GM12872 (cell line): ENCODE data around the gene TGM2.

Source experiments
- TF ChIP-seq, protein P1 (sequence below): IDR thresholded peaks from 3 replicates; pipeline ENCODE4 v1.5.1; 2011; ENCODE audit warnings: low read depth, mild to moderate bottlenecking, low read length, moderate library complexity; ENCODE audit not compliant: insufficient read depth

TGM2 gene

DNA sequence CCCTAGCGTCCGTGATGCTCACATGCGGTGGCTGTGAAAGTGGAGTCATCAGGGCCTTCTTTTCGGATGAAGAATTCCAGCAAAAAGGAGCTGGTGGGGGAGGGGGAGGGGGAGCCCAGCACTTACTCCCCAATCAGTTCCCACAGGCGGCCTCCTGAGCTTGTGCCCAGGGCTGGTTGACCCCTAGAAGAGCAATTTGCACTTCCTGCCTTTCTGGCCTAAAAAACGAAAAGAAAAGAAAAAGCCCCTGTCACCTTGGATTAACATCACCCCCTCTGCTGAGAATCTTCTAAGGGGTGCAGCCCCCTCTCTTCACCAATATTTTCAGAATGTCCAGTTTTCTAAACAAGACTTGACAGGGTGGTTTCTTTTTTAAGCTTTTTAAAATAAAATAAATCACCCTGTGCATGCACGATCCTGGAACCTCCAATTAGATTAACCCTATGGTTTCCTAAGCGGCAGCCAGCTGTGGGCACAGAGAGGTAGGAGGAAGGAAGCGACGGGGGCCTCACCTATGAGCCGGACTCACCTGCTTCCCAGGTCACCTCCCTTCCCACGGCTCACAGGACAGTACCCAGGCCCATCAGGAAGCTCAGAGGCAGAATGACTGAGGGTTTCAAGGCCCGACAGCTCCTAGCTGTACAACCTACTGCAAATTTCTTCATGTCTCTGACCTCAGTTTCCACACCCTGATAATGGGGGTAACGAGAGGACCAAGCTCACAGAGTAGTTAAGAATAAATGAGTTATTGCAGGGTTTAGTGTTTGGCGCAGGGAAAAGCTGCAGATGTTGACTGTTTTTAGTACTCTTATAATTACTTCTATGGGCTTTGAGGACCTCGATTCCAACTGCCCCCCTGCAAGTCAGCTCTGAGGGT, 10.5 kb upstream of the TGM2 start:
- TF ChIP-seq, protein P1, sequence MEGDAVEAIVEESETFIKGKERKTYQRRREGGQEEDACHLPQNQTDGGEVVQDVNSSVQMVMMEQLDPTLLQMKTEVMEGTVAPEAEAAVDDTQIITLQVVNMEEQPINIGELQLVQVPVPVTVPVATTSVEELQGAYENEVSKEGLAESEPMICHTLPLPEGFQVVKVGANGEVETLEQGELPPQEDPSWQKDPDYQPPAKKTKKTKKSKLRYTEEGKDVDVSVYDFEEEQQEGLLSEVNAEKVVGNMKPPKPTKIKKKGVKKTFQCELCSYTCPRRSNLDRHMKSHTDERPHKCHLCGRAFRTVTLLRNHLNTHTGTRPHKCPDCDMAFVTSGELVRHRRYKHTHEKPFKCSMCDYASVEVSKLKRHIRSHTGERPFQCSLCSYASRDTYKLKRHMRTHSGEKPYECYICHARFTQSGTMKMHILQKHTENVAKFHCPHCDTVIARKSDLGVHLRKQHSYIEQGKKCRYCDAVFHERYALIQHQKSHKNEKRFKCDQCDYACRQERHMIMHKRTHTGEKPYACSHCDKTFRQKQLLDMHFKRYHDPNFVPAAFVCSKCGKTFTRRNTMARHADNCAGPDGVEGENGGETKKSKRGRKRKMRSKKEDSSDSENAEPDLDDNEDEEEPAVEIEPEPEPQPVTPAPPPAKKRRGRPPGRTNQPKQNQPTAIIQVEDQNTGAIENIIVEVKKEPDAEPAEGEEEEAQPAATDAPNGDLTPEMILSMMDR: no peak

- TF ChIP-seq, protein P1: no peak
Measured at GRCh38 chr20:38173237-38174156, 8.4 kb upstream of the TGM2 start.

DNA sequence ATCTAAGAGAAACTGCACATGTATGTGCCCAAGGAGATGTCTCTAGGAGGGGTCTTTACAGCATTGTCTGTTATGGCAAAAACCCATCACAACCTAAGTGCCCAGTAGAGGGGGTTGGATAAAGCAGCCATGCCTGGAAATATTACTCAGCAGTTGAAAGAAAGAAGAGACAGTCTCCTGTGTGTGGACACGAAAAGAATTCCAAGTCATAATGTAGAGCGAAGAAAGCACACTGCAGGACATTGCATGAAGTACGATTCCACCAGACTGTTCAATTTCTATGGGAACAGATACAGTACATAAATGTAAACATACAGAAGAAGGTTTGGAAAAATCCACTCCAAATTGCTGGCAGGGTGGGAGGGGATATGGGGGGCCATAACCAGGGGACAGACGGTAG, 7.3 kb upstream of the TGM2 start:
- TF ChIP-seq, protein P1: no peak

DNA sequence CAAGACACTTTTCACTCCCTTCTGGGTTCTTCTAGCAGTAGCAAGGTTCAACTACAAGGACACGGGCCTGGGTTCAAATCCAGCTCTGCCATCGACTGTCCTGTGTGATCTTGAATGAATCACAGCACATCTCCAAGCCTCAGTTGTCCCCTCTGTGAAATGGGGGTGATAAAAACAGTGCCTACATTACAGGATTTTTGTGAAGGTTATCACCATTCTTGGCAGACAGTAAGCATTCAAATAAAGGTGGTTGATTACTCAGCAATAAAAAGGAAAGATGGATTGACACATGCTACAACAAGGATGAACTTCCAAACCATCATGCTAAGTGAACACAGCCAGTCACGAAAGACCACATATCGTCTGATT, 6.6 kb upstream of the TGM2 start:
- TF ChIP-seq, protein P1: no peak

DNA sequence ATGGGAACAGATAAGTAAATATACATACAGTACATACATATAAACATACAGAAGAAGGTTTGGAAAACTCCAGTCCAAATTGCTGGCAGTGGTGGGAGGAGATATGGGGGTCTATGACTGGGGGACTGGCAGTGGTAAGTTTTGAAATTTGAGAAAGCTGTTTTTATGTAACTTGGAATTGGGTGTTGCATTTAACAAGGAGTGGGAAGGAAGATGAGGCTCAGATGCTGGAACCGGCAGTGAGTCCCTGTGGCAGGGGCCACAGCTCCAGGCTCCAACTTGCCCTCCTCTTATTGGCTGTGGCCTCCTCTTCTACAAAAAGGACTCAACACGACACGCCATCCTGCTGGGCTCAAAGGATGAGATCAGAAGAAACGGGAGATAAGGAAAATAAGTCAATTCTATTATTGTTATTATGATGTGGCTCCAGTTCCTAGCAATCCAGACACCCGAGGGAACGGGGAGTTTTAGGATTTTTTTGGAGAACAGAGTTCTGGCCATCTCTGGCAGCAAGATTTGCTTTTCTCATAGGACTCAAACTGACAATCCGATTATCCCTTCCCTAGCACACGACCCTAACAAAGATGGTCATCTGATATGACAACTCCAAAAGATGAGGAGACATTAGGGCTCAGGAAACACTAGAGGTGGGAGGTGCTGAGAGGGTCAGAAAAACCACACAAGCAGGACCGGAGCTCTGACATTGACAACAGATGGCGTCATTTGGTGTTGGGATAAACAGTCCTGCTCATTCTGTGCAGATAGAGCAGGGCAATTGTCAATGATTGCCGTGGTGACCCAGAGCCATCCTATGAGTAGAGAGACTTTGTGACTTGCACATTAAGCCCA, 6.0 kb upstream of the TGM2 start:
- TF ChIP-seq, protein P1: no peak

GRCh38 chr20:38170219-38170825, 5.3 kb upstream of the TGM2 start:
- TF ChIP-seq, protein P1: no peak
